ENCODE measurements around the gene NRTN. TPM values are rescaled to one million over a fixed set of nuclear protein-coding genes. Genes with fewer than 3 reads are reported as not detected.

The NRTN gene
- total and polyA plus RNA-seq, 2 of the 13 experiments (the other 11 are each of a cell fraction or from before 2014, with no cell fraction given): 4.1 to 5.3 TPM

DNA sequence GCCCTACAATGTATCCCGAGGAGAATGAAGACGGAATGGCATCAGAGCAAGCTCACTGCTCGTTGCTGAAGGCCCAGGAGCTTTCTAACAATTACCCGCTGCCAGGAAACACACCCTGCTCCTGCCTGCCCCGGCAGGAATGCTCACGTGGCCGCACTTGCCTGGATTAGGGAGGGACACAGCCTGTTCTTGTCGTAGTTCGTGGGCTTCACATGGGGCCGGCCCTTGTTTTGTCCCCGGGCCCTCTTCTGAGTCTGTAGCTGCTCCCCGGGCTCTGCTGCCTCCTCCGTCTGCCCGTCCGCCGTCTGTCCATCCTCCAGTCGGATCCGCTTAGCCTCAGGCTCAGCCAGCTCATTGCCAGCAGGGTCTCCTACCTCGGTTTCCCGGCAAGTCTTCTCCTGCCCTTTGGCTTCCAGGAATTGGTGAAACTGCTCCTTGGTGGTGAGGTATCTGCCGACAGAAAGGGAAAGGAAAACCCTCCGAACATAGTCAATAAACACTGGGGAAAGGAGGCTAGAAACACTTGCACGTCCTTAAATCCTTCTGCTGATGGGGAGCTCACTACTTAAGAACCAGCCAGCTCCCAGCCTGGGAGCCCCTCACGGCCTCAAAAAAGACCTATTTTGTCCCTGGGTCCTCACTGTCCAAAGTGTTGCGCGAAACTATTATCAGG, 14.8 kb upstream of the NRTN start (continued):
- TF ChIP-seq, protein P1, sequence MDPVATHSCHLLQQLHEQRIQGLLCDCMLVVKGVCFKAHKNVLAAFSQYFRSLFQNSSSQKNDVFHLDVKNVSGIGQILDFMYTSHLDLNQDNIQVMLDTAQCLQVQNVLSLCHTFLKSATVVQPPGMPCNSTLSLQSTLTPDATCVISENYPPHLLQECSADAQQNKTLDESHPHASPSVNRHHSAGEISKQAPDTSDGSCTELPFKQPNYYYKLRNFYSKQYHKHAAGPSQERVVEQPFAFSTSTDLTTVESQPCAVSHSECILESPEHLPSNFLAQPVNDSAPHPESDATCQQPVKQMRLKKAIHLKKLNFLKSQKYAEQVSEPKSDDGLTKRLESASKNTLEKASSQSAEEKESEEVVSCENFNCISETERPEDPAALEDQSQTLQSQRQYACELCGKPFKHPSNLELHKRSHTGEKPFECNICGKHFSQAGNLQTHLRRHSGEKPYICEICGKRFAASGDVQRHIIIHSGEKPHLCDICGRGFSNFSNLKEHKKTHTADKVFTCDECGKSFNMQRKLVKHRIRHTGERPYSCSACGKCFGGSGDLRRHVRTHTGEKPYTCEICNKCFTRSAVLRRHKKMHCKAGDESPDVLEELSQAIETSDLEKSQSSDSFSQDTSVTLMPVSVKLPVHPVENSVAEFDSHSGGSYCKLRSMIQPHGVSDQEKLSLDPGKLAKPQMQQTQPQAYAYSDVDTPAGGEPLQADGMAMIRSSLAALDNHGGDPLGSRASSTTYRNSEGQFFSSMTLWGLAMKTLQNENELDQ (CRISPR knock-in tag; IDR thresholded peaks at IDR 0.05; ENCODE audit: borderline replicate concordance): no peak
- no peak for TF ChIP-seq CAMTA2 (CRISPR knock-in tag; IDR thresholded peaks at IDR 0.05; ENCODE audit: borderline replicate concordance)
- 0 out of 2 replicates have a peak, but pooled peaks have one; percentile 23 for TF ChIP-seq RBAK (CRISPR knock-in tag; IDR thresholded peaks at IDR 0.05)

DNA sequence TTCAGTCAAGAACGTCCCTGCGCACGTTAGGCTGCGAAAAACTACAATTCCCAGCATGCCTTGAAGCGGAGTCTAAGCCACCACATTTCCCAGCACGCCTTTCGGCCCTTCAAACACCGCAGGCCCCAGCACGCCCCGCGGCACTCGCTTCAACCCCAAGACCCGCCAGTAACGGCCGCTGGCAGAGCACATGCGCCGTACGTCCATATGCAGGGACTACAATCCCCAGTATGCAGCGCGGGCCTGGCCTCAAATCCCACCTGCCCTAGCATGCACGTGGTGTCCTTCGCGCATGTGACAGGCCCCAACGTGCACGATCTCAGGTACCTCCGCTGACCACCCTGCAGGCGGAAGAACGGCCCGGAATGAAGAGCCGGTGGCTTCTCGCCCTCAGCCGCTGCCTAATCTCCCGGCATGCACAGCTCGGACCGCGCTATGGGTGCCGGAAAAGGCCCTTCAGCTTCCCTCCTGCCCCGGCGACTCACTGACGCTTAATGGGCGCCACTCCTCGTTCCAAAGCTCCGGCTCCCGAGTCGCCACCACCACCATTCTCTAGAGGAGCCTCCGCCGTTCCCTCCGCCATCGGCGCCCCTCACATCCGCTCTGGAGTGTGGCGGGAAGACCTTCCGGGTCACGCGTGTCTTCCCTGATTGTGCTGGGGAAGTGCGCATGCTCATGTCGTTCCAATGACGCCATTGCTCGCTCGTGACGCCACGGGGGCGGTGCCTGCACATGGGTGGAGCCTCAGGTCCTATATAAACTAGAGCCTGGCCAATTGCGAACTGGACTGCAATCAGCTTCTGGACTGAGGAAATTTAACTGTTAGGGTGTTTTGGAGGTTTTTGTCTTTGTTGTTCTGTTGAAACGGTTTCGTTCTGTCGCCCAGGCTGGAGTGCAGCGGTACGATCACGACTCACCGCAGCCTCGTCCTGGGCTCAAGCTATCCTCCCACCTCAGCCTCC, 14.0 kb upstream of the NRTN start, which contains the start of gene DUS3L:
DUS3L (minus strand) TSS at position 605 of the 962 bp plus-strand sequence; CDS start at position 583, 22 bp downstream.
- H3K27me3 ChIP-seq (ENCODE audit: control insufficient read depth in 1 of 2, insufficient read depth in 2 of 2, low read length in 2 of 2): no peaks in the 10 kb centered on the region
- in situ Hi-C loops (cut with HindIII; ENCODE audit: extremely low pct_ligation_motif_present, low pct_unique_long_range_greater_than_20kb) (no loop called here), intact Hi-C loops (cut with micrococcal nuclease; ENCODE audit: unreplicated experiment) (loop anchor here (2.0 kb wide), 1 partner anchor 72 kb away; no protein-coding TSS in a partner anchor)
- WGBS (ENCODE audit: low lambda C conversion rate): 47% methylated on average over 20 of the region's 72 CpGs
- H3K36me3 ChIP-seq (replicated peaks in 1 of 2; ENCODE audit: control insufficient read depth in 1 of 2, insufficient read depth in 2 of 2, low read length in 2 of 2): peaks cover 17 to 40% of the 10 kb centered on the region in 2 experiments; a peak in 4 of 5 replicates
- ChIA-PET POLR2A (interaction anchor here (0.6 to 2.0 kb wide), 13 partner anchors 9 to 189 kb away, joined by 3 to 7 read pairs (median 4); partner anchors contain the start of genes CATSPERD, LONP1 and NDUFA11), CTCF (ENCODE audit: low intra/inter-chr PET ratio, low total read pairs) (no interaction called here)
- no peaks in the 10 kb centered on the region for H4K20me1 ChIP-seq (ENCODE audit: insufficient read depth, low read length)
- H3K9me3 ChIP-seq (ENCODE audit: low read length): no peaks in the 10 kb centered on the region
- ATAC-seq (peak; percentile 97), DNase-seq (ENCODE audit: low spot score) (peak; percentile 97), FAIRE-seq (peak; percentile 99)
- H3K4me3 ChIP-seq (replicated peaks in 1 of 3; ENCODE audit: insufficient read depth in 1 of 3, low read depth in 2 of 3, low read length in 3 of 3): peak within 1 kb of the TSS; percentile 57 to 79 (median 63)
- no peak within 1 kb of the TSS for H2AFZ ChIP-seq (ENCODE audit: low read length)
- H3K27ac ChIP-seq (ENCODE audit: extremely low read length, insufficient read depth, low read length): peak within 1 kb of the TSS; percentile 93
- H3K9ac ChIP-seq (ENCODE audit: insufficient read depth, low read depth, low read length): peak within 1 kb of the TSS; percentile 86
- TSS peak; percentile 95 for BruUV-seq (replicated peaks)
- H3K79me2 ChIP-seq (ENCODE audit: insufficient read depth, low read length): no peaks in the 10 kb centered on the region
- H3K4me1 ChIP-seq (ENCODE audit: insufficient read depth, low read length): peaks cover 29% of the 10 kb centered on the region
- H3K4me2 ChIP-seq (ENCODE audit: low read depth, low read length): peak within 1 kb of the TSS; percentile 92
- TF ChIP-seq ATF1 (CRISPR knock-in tag; IDR thresholded peaks at IDR 0.05) (peak; percentile 93), GLI4 (CRISPR knock-in tag; IDR thresholded peaks at IDR 0.05; ENCODE audit: borderline replicate concordance) (peak; percentile 92; the same call in 1 of the 2 replicates), RFXAP (CRISPR knock-in tag; IDR thresholded peaks at IDR 0.05; ENCODE audit: borderline replicate concordance) (no peak), HNRNPH1 (optimal IDR thresholded peaks at IDR 0.05; ENCODE audit: low read depth, low read length) (no peak), ZNF619 (CRISPR knock-in tag; IDR thresholded peaks at IDR 0.05) (0 out of 2 replicates have a peak, but pooled peaks have one; percentile 79), ESRRA (CRISPR knock-in tag; IDR thresholded peaks at IDR 0.05; ENCODE audit: low read depth) (no peak), MZF1 (CRISPR knock-in tag; IDR thresholded peaks at IDR 0.05; ENCODE audit: borderline replicate concordance) (no peak), MED8 (CRISPR knock-in tag; IDR thresholded peaks at IDR 0.05; ENCODE audit: insufficient replicate concordance) (peak; percentile 45), ZNF772 (CRISPR knock-in tag; IDR thresholded peaks at IDR 0.05) (peak; percentile 88), ZNF768 (CRISPR knock-in tag; IDR thresholded peaks at IDR 0.05) (peak; percentile 59; the same call in 1 of the 2 replicates), ZNF7 (CRISPR knock-in tag; IDR thresholded peaks at IDR 0.05) (no peak)
- TF ChIP-seq, protein P2, sequence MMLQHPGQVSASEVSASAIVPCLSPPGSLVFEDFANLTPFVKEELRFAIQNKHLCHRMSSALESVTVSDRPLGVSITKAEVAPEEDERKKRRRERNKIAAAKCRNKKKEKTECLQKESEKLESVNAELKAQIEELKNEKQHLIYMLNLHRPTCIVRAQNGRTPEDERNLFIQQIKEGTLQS (CRISPR knock-in tag; IDR thresholded peaks at IDR 0.05): no peak; the same call in 1 of the 2 replicates
- TF ChIP-seq, protein P3, sequence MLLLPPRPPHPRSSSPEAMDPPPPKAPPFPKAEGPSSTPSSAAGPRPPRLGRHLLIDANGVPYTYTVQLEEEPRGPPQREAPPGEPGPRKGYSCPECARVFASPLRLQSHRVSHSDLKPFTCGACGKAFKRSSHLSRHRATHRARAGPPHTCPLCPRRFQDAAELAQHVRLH (CRISPR knock-in tag; IDR thresholded peaks at IDR 0.05; ENCODE audit: borderline replicate concordance, low read depth): peak; percentile 68; the same call in 1 of the 2 replicates
- TF ChIP-seq, protein P4, sequence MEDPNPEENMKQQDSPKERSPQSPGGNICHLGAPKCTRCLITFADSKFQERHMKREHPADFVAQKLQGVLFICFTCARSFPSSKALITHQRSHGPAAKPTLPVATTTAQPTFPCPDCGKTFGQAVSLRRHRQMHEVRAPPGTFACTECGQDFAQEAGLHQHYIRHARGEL (CRISPR knock-in tag; IDR thresholded peaks at IDR 0.05): no peak; the same call in 1 of the 2 replicates
